ENCODE data around the gene RPL32.
A peak's percentile ranks its signal among the peaks of the same experiment; 100 is the strongest.
"Not testable (repeated sequence)": the region's sequence is repeated elsewhere in the genome, so short reads cannot be mapped to it uniquely, and the experiment has no call there.

Gene RPL32

GRCh38 chr3:12810013-12810780, 31.2 kb downstream of the RPL32 start:
- peak; percentile 90 for DNase-seq (ENCODE audit: low read depth)

DNA sequence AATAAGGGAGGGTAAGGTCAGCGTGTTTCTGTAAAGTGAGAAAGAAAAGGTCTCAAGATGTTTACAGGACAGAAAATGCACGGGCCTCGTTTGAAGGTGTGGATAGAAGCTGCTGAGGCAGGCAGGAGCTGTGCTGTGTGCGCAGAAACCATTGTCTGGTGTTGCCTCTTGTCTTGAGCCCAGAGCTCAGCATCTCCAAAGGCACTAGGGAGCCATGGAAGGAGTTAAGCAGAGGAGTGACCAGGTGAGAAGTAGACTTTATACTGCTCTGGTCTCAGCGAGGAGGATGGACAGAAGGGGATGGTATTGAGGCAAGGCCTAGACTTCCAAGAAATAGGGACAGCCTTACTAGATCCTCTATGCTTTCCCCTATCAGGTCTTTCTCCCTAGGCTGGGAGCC, 31.9 kb downstream of the RPL32 start:
- no peak for DNase-seq (ENCODE audit: low read depth)

GRCh38 chr3:12809001-12809400, 32.4 kb downstream of the RPL32 start:
- no peak for DNase-seq (ENCODE audit: low read depth)

- no peak for DNase-seq (ENCODE audit: low read depth)
Measured at GRCh38 chr3:12808587-12808986, 32.8 kb downstream of the RPL32 start.

GRCh38 chr3:12807601-12808359, 33.6 kb downstream of the RPL32 start:
- DNase-seq (ENCODE audit: low read depth), result no peak

DNA sequence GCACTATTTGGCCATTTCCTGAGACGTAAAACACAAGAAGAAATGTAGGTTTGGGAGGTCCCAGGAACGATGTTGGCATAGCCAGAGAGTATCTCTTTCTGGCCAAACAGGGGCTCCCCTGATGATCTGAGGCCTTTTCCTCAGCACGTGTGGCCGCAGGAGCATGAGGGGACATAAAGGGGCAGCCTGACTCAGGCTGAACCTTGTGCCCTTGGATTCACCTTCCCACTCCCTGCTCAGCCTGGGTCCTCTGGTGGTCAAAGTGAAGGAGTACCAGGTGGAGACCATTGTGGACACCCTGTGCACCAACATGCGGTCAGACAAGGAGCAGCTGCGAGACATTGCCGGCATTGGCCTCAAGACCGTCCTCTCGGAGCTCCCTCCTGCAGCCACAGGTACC, 34.3 kb downstream of the RPL32 start:
- DNase-seq (ENCODE audit: low read depth), result no peak

- no peak for DNase-seq (ENCODE audit: low read depth)
Measured at GRCh38 chr3:12803371-12803770, 38.0 kb downstream of the RPL32 start.

DNA sequence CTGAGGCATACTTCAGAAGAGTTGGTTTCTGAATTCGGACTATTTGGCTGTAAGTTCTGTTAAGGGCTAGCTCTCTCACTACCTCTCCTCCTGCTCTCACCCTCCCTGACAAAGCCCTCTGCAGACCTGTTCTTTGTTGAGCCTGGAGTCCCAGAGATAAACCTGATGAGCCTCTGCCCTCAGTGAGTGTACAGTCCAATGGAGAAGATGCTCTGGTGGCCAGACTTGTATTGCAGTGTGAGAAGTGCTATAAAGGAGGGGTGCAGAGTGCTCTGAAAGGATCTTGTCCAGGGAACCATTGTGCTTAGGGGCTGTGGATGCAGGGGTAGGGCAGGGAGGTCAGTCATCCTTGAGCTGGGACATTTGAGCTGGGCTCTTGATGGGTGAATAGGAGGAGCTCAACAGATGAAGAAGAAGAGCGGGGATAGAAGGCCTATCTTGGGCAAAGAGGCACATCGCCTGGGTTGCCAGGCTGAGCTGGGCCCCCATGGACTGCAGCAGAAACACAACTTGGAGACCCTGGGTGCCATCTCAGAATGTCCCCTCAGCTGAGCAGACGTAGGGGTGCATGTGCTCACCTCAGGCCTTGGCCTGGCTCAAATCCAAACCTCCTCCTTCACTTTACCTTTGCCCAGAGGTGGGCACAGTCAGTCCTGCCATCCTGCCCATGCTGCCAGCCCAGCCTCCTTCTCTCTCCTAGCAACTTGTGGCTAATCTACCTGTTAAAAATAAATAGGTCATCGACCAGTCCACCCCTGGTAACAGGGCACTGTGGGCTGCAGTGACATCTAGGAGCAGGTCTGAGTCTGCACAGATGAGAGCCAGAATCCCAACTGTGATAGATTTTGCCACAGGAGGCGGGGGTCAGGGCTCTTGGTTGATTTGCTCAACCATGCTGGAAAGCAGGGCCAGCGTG, 41.6 kb downstream of the RPL32 start:
- DNase-seq (ENCODE audit: low read depth), result no peak

- no peak for DNase-seq (ENCODE audit: low read depth)
Measured at GRCh38 chr3:12798559-12799179, 42.7 kb downstream of the RPL32 start.

- no peak for DNase-seq (ENCODE audit: low read depth)
Measured at GRCh38 chr3:12797892-12798558, 43.3 kb downstream of the RPL32 start.

GRCh38 chr3:12797124-12797891, 44.1 kb downstream of the RPL32 start:
- no peak for DNase-seq (ENCODE audit: low read depth)

DNA sequence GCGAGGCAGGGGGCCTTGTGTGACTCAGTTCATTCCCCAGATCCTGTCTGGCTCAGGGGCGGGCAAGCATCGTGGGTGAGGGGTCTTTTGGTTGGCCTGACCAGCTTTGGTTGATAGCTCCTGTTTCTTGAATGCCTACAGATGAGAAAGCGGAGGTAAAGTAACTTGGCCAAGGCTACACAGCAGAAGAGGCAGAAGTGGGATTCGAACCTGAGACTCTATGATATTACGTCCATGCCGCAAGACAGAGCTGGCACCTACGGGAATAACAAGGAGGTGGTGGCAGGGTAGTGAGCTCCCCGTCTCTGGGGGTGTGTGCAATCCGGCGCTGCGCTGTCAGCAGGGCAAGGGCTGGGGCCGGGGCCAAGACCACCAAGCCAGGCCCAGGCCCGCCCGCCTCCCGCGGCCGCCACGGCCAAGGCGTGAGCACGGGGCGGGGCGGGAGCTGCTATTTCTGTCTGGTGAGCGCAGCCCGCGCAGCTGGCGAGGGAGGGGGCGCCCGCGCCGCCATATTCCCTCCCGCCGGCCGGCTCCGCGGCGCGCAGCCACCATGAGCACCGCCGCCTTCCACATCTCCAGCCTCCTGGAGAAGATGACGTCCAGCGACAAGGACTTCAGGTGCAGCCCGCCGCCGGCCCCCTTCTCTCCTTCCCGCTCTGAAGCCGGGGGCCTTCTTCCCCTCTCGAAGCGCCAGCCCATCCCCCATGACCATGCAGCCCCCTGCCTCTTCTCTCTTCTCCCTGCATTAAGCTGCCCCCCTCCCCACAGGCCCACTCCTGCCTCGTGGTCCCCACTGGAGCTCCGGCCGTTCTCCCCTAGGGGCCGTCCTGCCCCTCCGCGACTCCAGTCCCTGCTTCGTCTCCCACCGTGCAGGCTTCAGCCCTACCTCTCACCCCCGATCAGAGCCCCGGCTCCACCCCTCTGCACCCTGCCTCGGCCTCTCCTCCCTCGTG, 44.9 kb downstream of the RPL32 start, which contains the start of gene CAND2:
Gene CAND2 (plus strand): TSS at position 510 of the 953 bp plus-strand sequence. CDS start 41 bp downstream, at position 551.
- peak; percentile 6 for DNase-seq (ENCODE audit: low read depth)

DNA sequence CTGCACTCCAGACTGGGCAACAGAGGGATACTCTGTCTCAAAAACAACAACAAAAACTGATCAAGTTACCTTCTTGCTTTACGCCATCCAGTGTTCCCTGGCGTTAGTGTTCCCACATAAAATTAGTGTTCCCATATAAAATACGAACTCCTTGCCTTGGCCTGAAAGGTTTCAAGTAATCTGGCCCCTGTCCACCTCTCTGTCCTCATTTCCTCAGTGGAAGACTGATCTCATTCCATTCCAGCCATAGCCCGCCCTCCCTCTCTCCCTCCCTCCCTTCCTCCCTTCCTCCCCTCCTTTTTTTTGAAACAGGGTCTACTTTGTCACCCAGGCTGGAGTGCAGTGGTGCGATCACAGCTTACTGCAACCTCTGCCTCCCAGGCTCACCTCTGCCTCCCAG, 47.7 kb downstream of the RPL32 start:
- no peak for DNase-seq (ENCODE audit: low read depth)

GRCh38 chr3:12791430-12791829, 49.9 kb downstream of the RPL32 start:
- no peak for DNase-seq (ENCODE audit: low read depth)

DNA sequence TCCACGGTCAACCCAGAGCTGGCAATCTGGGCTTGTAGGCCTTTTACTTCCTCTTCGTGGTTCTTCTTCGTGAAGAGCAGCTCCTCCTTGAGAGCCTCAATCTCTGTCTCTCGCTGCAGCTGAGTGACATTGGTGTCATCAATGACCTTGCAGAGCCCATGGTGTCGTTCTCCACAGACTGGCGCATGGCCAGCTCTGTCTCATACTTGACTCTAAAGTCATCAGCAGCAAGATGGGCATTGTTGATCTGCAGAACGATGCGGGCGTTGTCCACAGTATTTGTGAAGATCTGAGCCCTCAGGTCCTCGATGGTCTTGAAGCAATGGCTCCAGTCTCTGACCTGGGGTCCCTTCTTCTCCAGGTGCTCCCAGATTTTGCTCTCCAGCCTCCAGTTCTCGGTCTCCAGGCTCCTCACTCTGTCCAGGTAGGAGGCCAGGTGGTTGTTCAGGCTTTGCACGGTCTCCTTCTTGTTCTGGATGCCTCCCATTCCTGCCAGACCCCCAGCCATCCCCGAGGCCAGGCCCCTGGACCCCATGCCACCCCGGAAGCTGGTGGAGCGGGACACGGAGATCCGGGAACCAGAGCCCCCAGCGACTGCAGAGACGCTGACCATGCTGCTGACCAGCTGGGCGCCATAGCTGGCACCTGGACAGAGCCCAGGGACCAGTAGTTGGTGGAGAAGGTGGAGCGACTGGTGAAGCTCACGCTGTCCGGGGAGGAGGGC, 53.2 kb downstream of the RPL32 start:
- not testable (repeated sequence) for DNase-seq (ENCODE audit: low read depth)

DNA sequence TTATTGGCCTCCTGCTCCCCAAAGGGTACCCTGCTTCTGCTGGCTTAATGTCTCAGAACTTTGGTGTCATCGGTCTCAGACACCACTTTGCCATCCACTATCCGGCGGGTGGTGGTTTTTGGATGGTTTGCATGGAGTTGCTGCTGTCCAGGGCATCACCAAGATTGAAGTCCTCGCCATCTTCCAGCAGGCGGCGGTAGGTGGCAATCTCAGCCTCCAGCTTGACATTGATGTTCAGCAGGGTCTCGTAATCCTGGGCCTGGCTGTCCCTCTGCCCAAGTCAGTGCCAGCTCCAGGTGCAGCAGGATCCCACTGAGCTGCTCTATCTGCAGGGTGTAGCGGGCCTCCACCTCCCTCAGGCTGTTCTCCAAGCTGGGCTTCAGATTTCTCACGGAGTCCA, 54.0 kb downstream of the RPL32 start:
- peak; percentile 37 for DNase-seq (ENCODE audit: low read depth)

- no peak for DNase-seq (ENCODE audit: low read depth)
Measured at GRCh38 chr3:12785096-12785495, 56.3 kb downstream of the RPL32 start.
